GM19328 (cell line): ENCODE measurements around the gene TBC1D17.

Source experiments
- ATAC-seq: cut with Tn5 transposase; IDR thresholded peaks from one replicate; pipeline ENCODE4 v1.9.1; 2021; ENCODE audit warnings: mild to moderate bottlenecking, moderate library complexity; ENCODE audit not compliant: unreplicated experiment

TBC1D17 gene

GRCh38 chr19:49875177-49875576 is 2.3 kb upstream of the TBC1D17 start:
- no peak for ATAC-seq

GRCh38 chr19:49875857-49876421 is 1.6 kb upstream of the TBC1D17 start:
- no peak for ATAC-seq

GRCh38 chr19:49876422-49877019 is 981 bp upstream of the TBC1D17 start:
- ATAC-seq, result peak; percentile 48

- ATAC-seq, result peak; percentile 37
Measured at GRCh38 chr19:49877879-49878743, 609 bp downstream of the TBC1D17 start.

- no peak for ATAC-seq
Measured at GRCh38 chr19:49878744-49879070, 1.2 kb downstream of the TBC1D17 start.

GRCh38 chr19:49879243-49879963 is 1.9 kb downstream of the TBC1D17 start:
- no peak for ATAC-seq

GRCh38 chr19:49880162-49880869 is 2.8 kb downstream of the TBC1D17 start:
- no peak for ATAC-seq

- no peak for ATAC-seq
Measured at GRCh38 chr19:49881186-49881585, 3.7 kb downstream of the TBC1D17 start.

GRCh38 chr19:49881672-49882394 is 4.3 kb downstream of the TBC1D17 start:
- no peak for ATAC-seq

- ATAC-seq, result no peak
Measured at GRCh38 chr19:49882643-49883042, 5.1 kb downstream of the TBC1D17 start.

GRCh38 chr19:49883094-49883493 is 5.6 kb downstream of the TBC1D17 start:
- ATAC-seq, result no peak

GRCh38 chr19:49884109-49884508 is 6.6 kb downstream of the TBC1D17 start:
- ATAC-seq, result no peak

GRCh38 chr19:49884760-49885159 is 7.3 kb downstream of the TBC1D17 start:
- ATAC-seq, result no peak

- ATAC-seq, result no peak
Measured at GRCh38 chr19:49887037-49887664, 9.6 kb downstream of the TBC1D17 start.

- ATAC-seq, result no peak
Measured at GRCh38 chr19:49887665-49888509, 10.4 kb downstream of the TBC1D17 start.

GRCh38 chr19:49888510-49888824 is 11.0 kb downstream of the TBC1D17 start:
- no peak for ATAC-seq

GRCh38 chr19:49889038-49889686 is 11.7 kb downstream of the TBC1D17 start:
- no peak for ATAC-seq

GRCh38 chr19:49889687-49890348 is 12.3 kb downstream of the TBC1D17 start:
- no peak for ATAC-seq
